Measurements from ENCODE around the gene ZNF76.

The ZNF76 gene

GRCh38 chr6:35295036-35295435 is 35.5 kb downstream of the ZNF76 start:
- Histone ChIP-seq H3K4ac (ENCODE audit: low read depth, low read length) (no peak overlapping the region), H3K9me3 (ENCODE audit: insufficient read depth, low read depth, low read length) (peaks cover 2% of the 10 kb centered on the region), H3K27me3 (ENCODE audit: insufficient read depth, low read length) (no peaks in the 10 kb centered on the region), H3K79me1 (ENCODE audit: low read length) (peaks cover 4% of the 10 kb centered on the region), H2BK5ac (ENCODE audit: low read depth, low read length, poor library complexity) (no peak overlapping the region), H3K27ac (ENCODE audit: low read depth, low read length) (no peak overlapping the region), H3K4me2 (ENCODE audit: low read length) (no peak overlapping the region), H2AFZ (ENCODE audit: insufficient read depth, low read length, poor library complexity) (no peak overlapping the region), H4K91ac (ENCODE audit: low read depth, low read length) (no peak overlapping the region), H3K79me2 (ENCODE audit: control insufficient read depth, insufficient read depth, low read length, poor library complexity) (peaks cover 3% of the 10 kb centered on the region), H4K12ac (ENCODE audit: low read depth, low read length) (no peak overlapping the region), H3K4me1 (ENCODE audit: control insufficient read depth in 1 of 2, insufficient read depth in 2 of 2, low read length in 2 of 2) (peaks cover 7 to 8% of the 10 kb centered on the region in 2 experiments), H3K9ac (ENCODE audit: low read length) (no peak overlapping the region), H2AK5ac (ENCODE audit: low read length) (no peak overlapping the region), H3K36me3 (ENCODE audit: control insufficient read depth in 1 of 2, insufficient read depth in 2 of 2, low read length in 2 of 2) (peaks cover 28 to 35% of the 10 kb centered on the region in 2 experiments), H2BK12ac (ENCODE audit: low read length) (no peak overlapping the region), H3K18ac (ENCODE audit: low read length) (no peak overlapping the region), H2BK120ac (ENCODE audit: insufficient read depth, low read length, poor library complexity) (no peak overlapping the region), H3K14ac (ENCODE audit: low read length) (no peak overlapping the region), H4K8ac (ENCODE audit: low read depth, low read length) (no peak overlapping the region), H3K4me3 (ENCODE audit: low read depth, low read length) (no peak overlapping the region), H3K23ac (ENCODE audit: low read length) (no peak overlapping the region)
- no peak for DNase-seq
- no CpG with 5 or more reads among the region's 2 CpGs for WGBS (ENCODE audit: extremely low coverage, insufficient coverage, insufficient read length)

GRCh38 chr6:35295521-35296315 is 36.2 kb downstream of the ZNF76 start:
- Histone ChIP-seq H2BK12ac (ENCODE audit: low read length) (no peak overlapping the region), H2BK5ac (ENCODE audit: low read depth, low read length, poor library complexity) (no peak overlapping the region), H4K91ac (ENCODE audit: low read depth, low read length) (no peak overlapping the region), H2AK5ac (ENCODE audit: low read length) (no peak overlapping the region), H4K8ac (ENCODE audit: low read depth, low read length) (no peak overlapping the region), H3K4me3 (ENCODE audit: low read depth, low read length) (no peak overlapping the region), H3K9ac (ENCODE audit: low read length) (no peak overlapping the region), H3K79me2 (ENCODE audit: control insufficient read depth, insufficient read depth, low read length, poor library complexity) (peaks cover 3% of the 10 kb centered on the region), H3K9me3 (ENCODE audit: insufficient read depth, low read depth, low read length) (peaks cover 2% of the 10 kb centered on the region), H3K4me2 (ENCODE audit: low read length) (no peak overlapping the region), H3K23ac (ENCODE audit: low read length) (no peak overlapping the region), H2BK120ac (ENCODE audit: insufficient read depth, low read length, poor library complexity) (no peak overlapping the region), H3K18ac (ENCODE audit: low read length) (no peak overlapping the region), H3K4me1 (ENCODE audit: control insufficient read depth in 1 of 2, insufficient read depth in 2 of 2, low read length in 2 of 2) (peaks cover 7 to 8% of the 10 kb centered on the region in 2 experiments), H3K79me1 (ENCODE audit: low read length) (peaks cover 4% of the 10 kb centered on the region), H3K36me3 (ENCODE audit: control insufficient read depth in 1 of 2, insufficient read depth in 2 of 2, low read length in 2 of 2) (peaks cover 22 to 31% of the 10 kb centered on the region in 2 experiments), H3K27me3 (ENCODE audit: insufficient read depth, low read length) (no peaks in the 10 kb centered on the region), H3K4ac (ENCODE audit: low read depth, low read length) (no peak overlapping the region), H4K12ac (ENCODE audit: low read depth, low read length) (no peak overlapping the region), H2AFZ (ENCODE audit: insufficient read depth, low read length, poor library complexity) (no peak overlapping the region), H3K14ac (ENCODE audit: low read length) (no peak overlapping the region), H3K27ac (ENCODE audit: low read depth, low read length) (no peak overlapping the region)
- WGBS (ENCODE audit: extremely low coverage, insufficient coverage, insufficient read length) = no CpG with 5 or more reads among the region's 3 CpGs
- no peak for DNase-seq

- H3K36me3 ChIP-seq (ENCODE audit: control insufficient read depth in 1 of 2, insufficient read depth in 2 of 2, low read length in 2 of 2) = peaks cover 10 to 18% of the 10 kb centered on the region in 2 experiments
- no peak overlapping the region for H3K27ac ChIP-seq (ENCODE audit: low read depth, low read length)
- no peak overlapping the region for H2BK5ac ChIP-seq (ENCODE audit: low read depth, low read length, poor library complexity)
- no peaks in the 10 kb centered on the region for H3K27me3 ChIP-seq (ENCODE audit: insufficient read depth, low read length)
- H2AK5ac ChIP-seq (ENCODE audit: low read length) = peak overlapping the region; percentile 19
- no peak overlapping the region for H3K18ac ChIP-seq (ENCODE audit: low read length)
- no peak overlapping the region for H3K23ac ChIP-seq (ENCODE audit: low read length)
- peaks cover 4% of the 10 kb centered on the region for H3K79me1 ChIP-seq (ENCODE audit: low read length)
- no CpG with 5 or more reads among the region's 6 CpGs for WGBS (ENCODE audit: extremely low coverage, insufficient coverage, insufficient read length)
- H3K9ac ChIP-seq (ENCODE audit: low read length) = no peak overlapping the region
- H4K12ac ChIP-seq (ENCODE audit: low read depth, low read length) = no peak overlapping the region
- H3K14ac ChIP-seq (ENCODE audit: low read length) = no peak overlapping the region
- no peak overlapping the region for H2BK12ac ChIP-seq (ENCODE audit: low read length)
- H3K79me2 ChIP-seq (ENCODE audit: control insufficient read depth, insufficient read depth, low read length, poor library complexity) = peaks cover 3% of the 10 kb centered on the region
- no peak for DNase-seq
- H2BK120ac ChIP-seq (ENCODE audit: insufficient read depth, low read length, poor library complexity) = no peak overlapping the region
- no peak overlapping the region for H3K4ac ChIP-seq (ENCODE audit: low read depth, low read length)
- H3K9me3 ChIP-seq (ENCODE audit: insufficient read depth, low read depth, low read length) = no peaks in the 10 kb centered on the region
- no peak overlapping the region for H4K91ac ChIP-seq (ENCODE audit: low read depth, low read length)
- no peak overlapping the region for H3K4me2 ChIP-seq (ENCODE audit: low read length)
- no peak overlapping the region for H2AFZ ChIP-seq (ENCODE audit: insufficient read depth, low read length, poor library complexity)
- no peak overlapping the region for H3K4me3 ChIP-seq (ENCODE audit: low read depth, low read length)
- peaks cover 7 to 8% of the 10 kb centered on the region in 2 experiments for H3K4me1 ChIP-seq (ENCODE audit: control insufficient read depth in 1 of 2, insufficient read depth in 2 of 2, low read length in 2 of 2)
- H4K8ac ChIP-seq (ENCODE audit: low read depth, low read length) = peak overlapping the region; percentile 28
Measured at GRCh38 chr6:35296931-35297600, 37.5 kb downstream of the ZNF76 start.

- H3K4me1 ChIP-seq (ENCODE audit: control insufficient read depth in 1 of 2, insufficient read depth in 2 of 2, low read length in 2 of 2) = peaks cover 11% of the 10 kb centered on the region in 2 experiments
- H4K91ac ChIP-seq (ENCODE audit: low read depth, low read length) = peak within 1 kb of the TSS; percentile 75
- no CpG with 5 or more reads among the region's 35 CpGs for WGBS (ENCODE audit: extremely low coverage, insufficient coverage, insufficient read length)
Measured at GRCh38 chr6:35297601-35298481, 38.3 kb downstream of the ZNF76 start, which contains the start of gene DEF6. Gene DEF6 (plus strand): TSS chr6:35297818. CDS start chr6:35297857, 39 bp downstream.

More at GRCh38 chr6:35297601-35298481, 38.3 kb downstream of the ZNF76 start, which contains the start of gene DEF6:
- Histone ChIP-seq H3K36me3 (ENCODE audit: control insufficient read depth in 1 of 2, insufficient read depth in 2 of 2, low read length in 2 of 2) (peaks cover 8 to 14% of the 10 kb centered on the region in 2 experiments), H4K8ac (ENCODE audit: low read depth, low read length) (peak within 1 kb of the TSS; percentile 84), H3K18ac (ENCODE audit: low read length) (peak within 1 kb of the TSS; percentile 69), H2BK12ac (ENCODE audit: low read length) (peak within 1 kb of the TSS; percentile 38), H3K9ac (ENCODE audit: low read length) (peak within 1 kb of the TSS; percentile 2), H3K79me2 (ENCODE audit: control insufficient read depth, insufficient read depth, low read length, poor library complexity) (peaks cover 3% of the 10 kb centered on the region), H2AFZ (ENCODE audit: insufficient read depth, low read length, poor library complexity) (peak within 1 kb of the TSS; percentile 38), H3K79me1 (ENCODE audit: low read length) (peaks cover 4% of the 10 kb centered on the region), H2BK120ac (ENCODE audit: insufficient read depth, low read length, poor library complexity) (peak within 1 kb of the TSS; percentile 30), H2AK5ac (ENCODE audit: low read length) (peak within 1 kb of the TSS; percentile 19), H3K14ac (ENCODE audit: low read length) (peak within 1 kb of the TSS; percentile 65), H3K9me3 (ENCODE audit: insufficient read depth, low read depth, low read length) (no peaks in the 10 kb centered on the region), H3K4me3 (ENCODE audit: low read depth, low read length) (peak within 1 kb of the TSS; percentile 45), H3K23ac (ENCODE audit: low read length) (no peak within 1 kb of the TSS), H2BK5ac (ENCODE audit: low read depth, low read length, poor library complexity) (peak within 1 kb of the TSS; percentile 19), H4K12ac (ENCODE audit: low read depth, low read length) (peak within 1 kb of the TSS; percentile 58), H3K4me2 (ENCODE audit: low read length) (peak within 1 kb of the TSS; percentile 57), H3K27me3 (ENCODE audit: insufficient read depth, low read length) (no peaks in the 10 kb centered on the region), H3K4ac (ENCODE audit: low read depth, low read length) (peak within 1 kb of the TSS; percentile 21), H3K27ac (ENCODE audit: low read depth, low read length) (no peak within 1 kb of the TSS)
- peak; percentile 92 to 94 for DNase-seq
